Progenitor cell of endocrine pancreas (in vitro differentiated cells): Measurements from ENCODE around the gene OCIAD1. TPM values are rescaled to one million over a fixed set of nuclear protein-coding genes. Genes with fewer than 3 reads are reported as not detected.
"Not testable (repeated sequence)": the region's sequence is repeated elsewhere in the genome, so short reads cannot be mapped to it uniquely, and the experiment has no call there.

Source experiments
- DNase-seq: peaks from one replicate; pipeline ENCODE4 v3.0.0; 2021; ENCODE audit warnings: low spot score; ENCODE audit not compliant: unreplicated experiment
- H3K27ac Mint-ChIP-seq: 2 replicates; pipeline ENCODE4 v1.8.0; 2021; ENCODE audit warnings: mild to moderate bottlenecking, moderate library complexity, mixed read lengths
- H3K27me3 Mint-ChIP-seq: 2 replicates; pipeline ENCODE4 v1.8.0; 2021; ENCODE audit warnings: mixed read lengths
- H3K36me3 Mint-ChIP-seq: 2 replicates; pipeline ENCODE4 v1.8.0; 2022; ENCODE audit warnings: mixed read lengths; ENCODE audit not compliant: insufficient read depth
- H3K4me1 Mint-ChIP-seq: 2 replicates; pipeline ENCODE4 v1.8.0; 2021; ENCODE audit warnings: low read depth, mixed read lengths
- H3K4me3 Mint-ChIP-seq: 2 replicates; pipeline ENCODE4 v1.8.0; 2021; ENCODE audit warnings: low read depth, mild to moderate bottlenecking, moderate library complexity, mixed read lengths
- H3K9me3 Mint-ChIP-seq: 2 replicates; pipeline ENCODE4 v1.8.0; 2021; ENCODE audit warnings: low read depth, mixed read lengths
- total RNA-seq: library from RNA; stranded (reverse); gene quantifications from 2 replicates; pipeline ENCODE4 v1.2.1, GENCODE V29; 2021
- TF ChIP-seq, protein P1 (sequence below): fragments of 200-600 bp; sonication (generic); IDR thresholded peaks from one replicate; pipeline ENCODE4 v1.5.0; 2021; ENCODE audit warnings: antibody characterized with exemption, mild to moderate bottlenecking; ENCODE audit not compliant: unreplicated experiment

Gene OCIAD1
- total RNA-seq, 1 donor from 2014 or later = 145 TPM

DNA sequence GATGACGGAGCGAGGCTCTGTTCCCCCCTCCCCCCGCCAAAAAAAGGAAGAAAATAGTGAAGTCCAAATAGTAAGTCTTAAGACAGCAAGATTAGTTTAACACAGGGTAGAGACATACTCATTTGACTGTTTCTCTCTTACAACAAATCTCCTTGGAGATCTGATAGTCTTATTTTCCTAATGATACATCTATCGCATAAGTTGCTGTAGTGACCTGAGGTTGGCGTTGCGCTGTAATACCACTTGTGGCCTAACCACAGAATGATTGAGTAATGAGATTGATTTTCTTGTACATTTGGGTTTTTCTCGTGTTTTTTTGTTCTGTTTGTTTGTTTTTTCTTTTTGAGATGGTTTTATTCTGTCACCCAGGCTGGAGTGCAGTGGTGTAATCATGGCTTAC, 27.2 kb downstream of the OCIAD1 start:
- TF ChIP-seq, protein P1, sequence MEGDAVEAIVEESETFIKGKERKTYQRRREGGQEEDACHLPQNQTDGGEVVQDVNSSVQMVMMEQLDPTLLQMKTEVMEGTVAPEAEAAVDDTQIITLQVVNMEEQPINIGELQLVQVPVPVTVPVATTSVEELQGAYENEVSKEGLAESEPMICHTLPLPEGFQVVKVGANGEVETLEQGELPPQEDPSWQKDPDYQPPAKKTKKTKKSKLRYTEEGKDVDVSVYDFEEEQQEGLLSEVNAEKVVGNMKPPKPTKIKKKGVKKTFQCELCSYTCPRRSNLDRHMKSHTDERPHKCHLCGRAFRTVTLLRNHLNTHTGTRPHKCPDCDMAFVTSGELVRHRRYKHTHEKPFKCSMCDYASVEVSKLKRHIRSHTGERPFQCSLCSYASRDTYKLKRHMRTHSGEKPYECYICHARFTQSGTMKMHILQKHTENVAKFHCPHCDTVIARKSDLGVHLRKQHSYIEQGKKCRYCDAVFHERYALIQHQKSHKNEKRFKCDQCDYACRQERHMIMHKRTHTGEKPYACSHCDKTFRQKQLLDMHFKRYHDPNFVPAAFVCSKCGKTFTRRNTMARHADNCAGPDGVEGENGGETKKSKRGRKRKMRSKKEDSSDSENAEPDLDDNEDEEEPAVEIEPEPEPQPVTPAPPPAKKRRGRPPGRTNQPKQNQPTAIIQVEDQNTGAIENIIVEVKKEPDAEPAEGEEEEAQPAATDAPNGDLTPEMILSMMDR = no peak
- Mint-ChIP-seq H3K9me3 (no peaks in the 10 kb centered on the region), H3K4me3 (no peak overlapping the region), H3K4me1 (no peaks in the 10 kb centered on the region), H3K36me3 (peaks cover 21% of the 10 kb centered on the region), H3K27ac (no peak overlapping the region), H3K27me3 (no peaks in the 10 kb centered on the region)
- DNase-seq = no peak

DNA sequence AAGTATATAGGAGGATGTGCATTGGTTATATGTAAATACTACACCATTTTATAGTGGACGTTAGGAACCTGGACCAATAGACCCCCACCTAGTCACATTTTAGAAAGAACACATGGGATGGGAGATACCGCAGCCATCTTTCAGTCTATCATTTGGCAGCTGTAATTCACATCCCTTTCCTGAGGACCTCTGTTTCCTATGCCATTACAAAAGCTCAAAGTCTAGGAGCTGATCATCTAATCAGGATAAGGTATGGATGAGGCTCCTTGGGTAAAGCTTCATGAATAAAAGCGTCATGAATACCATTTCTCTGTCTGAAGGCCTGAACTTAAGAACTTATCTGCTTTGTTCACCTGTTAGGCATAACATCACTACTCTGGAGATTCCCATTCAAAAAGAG, 31.1 kb downstream of the OCIAD1 start:
- Mint-ChIP-seq H3K27ac (no peak overlapping the region), H3K4me1 (no peaks in the 10 kb centered on the region), H3K36me3 (peaks cover 15% of the 10 kb centered on the region), H3K27me3 (no peaks in the 10 kb centered on the region), H3K4me3 (no peak overlapping the region), H3K9me3 (peaks cover 7% of the 10 kb centered on the region)
- TF ChIP-seq, protein P1 = no peak
- DNase-seq = no peak

DNA sequence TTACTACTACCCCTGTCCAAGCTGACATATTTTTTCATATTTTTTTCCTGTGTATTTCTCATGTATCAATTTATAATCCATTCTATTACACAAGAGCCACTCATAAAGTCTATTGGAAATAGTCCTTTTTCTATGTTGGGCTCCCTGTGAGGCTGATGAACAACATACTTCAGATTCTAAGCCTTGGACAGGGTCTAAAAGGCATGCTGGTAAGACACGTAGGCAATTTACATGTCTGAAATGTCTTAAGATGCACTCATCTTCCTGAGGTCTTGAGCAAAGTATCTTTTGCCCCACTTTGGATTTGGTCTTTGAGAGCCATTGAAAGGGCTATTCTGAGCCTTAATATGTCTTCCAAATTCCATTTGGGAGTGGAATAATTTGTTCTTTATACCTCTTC, 31.8 kb downstream of the OCIAD1 start:
- Mint-ChIP-seq H3K36me3 (peaks cover 15% of the 10 kb centered on the region), H3K27ac (no peak overlapping the region), H3K4me3 (no peak overlapping the region), H3K9me3 (peaks cover 10% of the 10 kb centered on the region), H3K27me3 (no peaks in the 10 kb centered on the region), H3K4me1 (no peaks in the 10 kb centered on the region)
- TF ChIP-seq, protein P1 = no peak
- DNase-seq = no peak

DNA sequence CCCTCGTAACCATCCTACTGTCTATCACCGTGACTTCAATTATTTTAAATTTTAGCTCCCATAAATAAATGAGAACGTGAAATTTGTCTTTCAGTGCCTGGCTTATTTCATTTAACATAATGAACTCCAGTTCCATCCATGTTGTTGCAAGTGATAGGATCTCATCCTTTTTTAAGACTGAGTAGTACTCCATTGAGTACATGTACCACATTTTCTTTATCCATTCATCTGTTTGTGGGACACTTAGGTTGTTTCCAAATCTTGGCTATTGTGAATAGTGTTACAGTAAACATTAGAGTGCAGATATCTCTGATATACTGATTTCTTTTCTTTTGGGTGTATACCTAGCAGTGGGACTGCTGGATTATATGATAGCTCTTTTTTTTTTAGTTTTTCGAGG, 32.8 kb downstream of the OCIAD1 start:
- Mint-ChIP-seq H3K27me3 (no peaks in the 10 kb centered on the region), H3K9me3 (peaks cover 15% of the 10 kb centered on the region), H3K4me3 (no peak overlapping the region), H3K27ac (no peak overlapping the region), H3K36me3 (peaks cover 13% of the 10 kb centered on the region), H3K4me1 (no peaks in the 10 kb centered on the region)
- DNase-seq = no peak
- TF ChIP-seq, protein P1 = no peak

DNA sequence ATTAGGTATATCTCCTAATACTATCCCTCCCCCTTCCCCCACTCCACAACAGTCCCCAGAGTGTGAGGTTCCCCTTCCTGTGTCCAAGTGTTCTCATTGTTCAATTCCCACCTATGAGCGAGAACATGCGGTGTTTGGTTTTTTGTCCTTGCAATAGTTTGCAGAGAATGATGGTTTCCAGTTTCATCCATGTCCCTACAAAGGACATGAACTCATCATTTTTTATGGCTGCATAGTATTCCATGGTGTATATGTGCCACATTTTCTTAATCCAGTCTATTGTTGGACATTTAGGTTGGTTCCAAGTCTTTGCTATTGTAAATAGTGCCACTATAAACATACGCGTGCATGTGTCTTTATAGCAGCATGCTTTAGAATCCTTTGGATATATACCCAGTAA, 33.8 kb downstream of the OCIAD1 start:
- not testable (repeated sequence) for H3K27me3 Mint-ChIP-seq

DNA sequence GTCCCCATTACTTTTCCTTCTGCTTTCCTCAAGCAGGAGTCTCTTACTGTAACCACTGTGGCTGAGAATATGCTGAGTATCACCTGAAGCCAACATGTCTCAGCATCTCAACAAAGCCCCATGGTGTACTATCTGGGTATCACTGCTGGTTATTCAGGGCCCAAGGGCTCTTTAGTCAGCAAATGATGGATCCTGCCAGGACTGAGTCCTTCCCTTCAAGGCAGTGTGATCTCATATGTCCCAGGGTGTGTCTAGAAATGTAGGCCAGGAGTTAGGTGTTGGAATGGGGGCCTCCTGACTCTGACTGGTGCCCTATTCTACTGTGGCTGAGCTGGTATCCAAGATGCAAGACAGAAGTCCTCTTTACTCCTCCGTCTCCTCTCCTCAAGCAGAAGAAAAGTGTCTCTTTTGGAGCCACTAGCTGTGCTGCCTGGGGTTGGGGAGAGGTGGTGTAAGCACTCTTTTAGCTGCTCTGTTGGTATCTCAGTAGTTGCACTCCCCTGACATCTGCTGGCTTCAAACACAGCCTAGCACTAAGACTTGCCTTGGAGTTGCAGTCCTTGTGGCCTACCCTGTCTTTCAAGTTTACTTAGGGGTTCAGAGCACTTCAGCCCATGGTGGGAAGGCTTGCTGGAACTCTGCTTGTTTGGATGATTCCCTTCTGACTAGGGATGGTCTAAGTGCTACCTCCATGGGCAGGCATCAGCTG, 47.1 kb downstream of the OCIAD1 start:
- peaks cover 3% of the 10 kb centered on the region for H3K9me3 Mint-ChIP-seq
- no peaks in the 10 kb centered on the region for H3K27me3 Mint-ChIP-seq
- peaks cover 3% of the 10 kb centered on the region for H3K36me3 Mint-ChIP-seq
- no peak for DNase-seq
- TF ChIP-seq, protein P1 = no peak
- no peak overlapping the region for H3K27ac Mint-ChIP-seq
- peaks cover 4% of the 10 kb centered on the region for H3K4me1 Mint-ChIP-seq
- H3K4me3 Mint-ChIP-seq = no peak overlapping the region

More for the DNA sequence above, 33.8 kb downstream of the OCIAD1 start:
- H3K4me1 Mint-ChIP-seq, H3K27ac Mint-ChIP-seq, DNase-seq, H3K4me3 Mint-ChIP-seq: not testable (repeated sequence)
- H3K36me3 Mint-ChIP-seq = peaks cover 17% of the 10 kb centered on the region
- peaks cover 21% of the 10 kb centered on the region for H3K9me3 Mint-ChIP-seq
